ENCODE data around the gene ZNF521.

ZNF521 gene

GRCh38 chr18:25111377-25112288 is 240.3 kb downstream of the ZNF521 start:
- no peak for DNase-seq

GRCh38 chr18:25109484-25109883 is 242.5 kb downstream of the ZNF521 start:
- DNase-seq, result no peak

GRCh38 chr18:25103468-25104155 is 248.4 kb downstream of the ZNF521 start:
- DNase-seq, result no peak

GRCh38 chr18:25102662-25103061 is 249.3 kb downstream of the ZNF521 start:
- no peak for DNase-seq

- DNase-seq, result peak; percentile 37
Measured at GRCh38 chr18:25100418-25100817, 251.5 kb downstream of the ZNF521 start.

- DNase-seq, result peak; percentile 84
Measured at GRCh38 chr18:25099895-25100294, 252.1 kb downstream of the ZNF521 start.

- DNase-seq, result no peak
Measured at GRCh38 chr18:25097569-25098056, 254.4 kb downstream of the ZNF521 start.

- no peak for DNase-seq
Measured at GRCh38 chr18:25097057-25097456, 254.9 kb downstream of the ZNF521 start.

- DNase-seq, result no peak
Measured at GRCh38 chr18:25093141-25093540, 258.8 kb downstream of the ZNF521 start.

- no peak for DNase-seq
Measured at GRCh38 chr18:25089470-25089869, 262.5 kb downstream of the ZNF521 start.

GRCh38 chr18:25086876-25087275 is 265.1 kb downstream of the ZNF521 start:
- no peak for DNase-seq

- no peak for DNase-seq
Measured at GRCh38 chr18:25081001-25081400, 271.0 kb downstream of the ZNF521 start.

GRCh38 chr18:25080211-25080610 is 271.8 kb downstream of the ZNF521 start:
- no peak for DNase-seq

GRCh38 chr18:25077944-25078723 is 273.8 kb downstream of the ZNF521 start:
- DNase-seq, result no peak

GRCh38 chr18:25077038-25077943 is 274.7 kb downstream of the ZNF521 start:
- no peak for DNase-seq

- DNase-seq, result no peak
Measured at GRCh38 chr18:25075783-25076182, 276.2 kb downstream of the ZNF521 start.

- peak; percentile 47 for DNase-seq
Measured at GRCh38 chr18:25075331-25075730, 276.6 kb downstream of the ZNF521 start.

GRCh38 chr18:25074925-25075324 is 277.0 kb downstream of the ZNF521 start:
- DNase-seq, result peak; percentile 50

- no peak for DNase-seq
Measured at GRCh38 chr18:25072205-25072604, 279.8 kb downstream of the ZNF521 start.

- no peak for DNase-seq
Measured at GRCh38 chr18:25067275-25068025, 284.5 kb downstream of the ZNF521 start.

GRCh38 chr18:25066516-25066915 is 285.4 kb downstream of the ZNF521 start:
- peak; percentile 30 for DNase-seq

Measured in DMS79 treated with DMSO at 0.1 percent for 48 hours (cell line).